Activated naive CD4-positive, alpha-beta T cell treated with anti-CD3 and anti-CD28 coated beads for 36 hours (primary cell): Measurements from ENCODE around the gene ELP6. TPM values are rescaled to one million over a fixed set of nuclear protein-coding genes. Genes with fewer than 3 reads are reported as not detected.
"Not testable (repeated sequence)": the region's sequence is repeated elsewhere in the genome, so short reads cannot be mapped to it uniquely, and the experiment has no call there.

Experiments used
- CTCF ChIA-PET: fragments of 350-600 bp; sonication (Branson Sonifier 250); formaldehyde crosslinking; loops from one replicate; lab custom pipeline; 2021; ENCODE audit warnings: antibody characterized with exemption; lab: Charles Lee
- DNase-seq: peaks from one replicate; pipeline ENCODE4 v3.0.0-alpha.2; 2020
- H3K27ac Mint-ChIP-seq: one replicate; pipeline ENCODE4 v1.8.0; 2021; ENCODE audit warnings: mild to moderate bottlenecking, mixed read lengths
- H3K27me3 Mint-ChIP-seq: one replicate; pipeline ENCODE4 v1.8.0; 2021; ENCODE audit warnings: low read depth, mixed read lengths
- H3K36me3 Mint-ChIP-seq: one replicate; pipeline ENCODE4 v1.8.0; 2021; ENCODE audit warnings: low read depth, mixed read lengths
- H3K4me1 Mint-ChIP-seq: one replicate; pipeline ENCODE4 v1.8.0; 2021; ENCODE audit warnings: low read depth, mixed read lengths
- H3K4me3 Mint-ChIP-seq: one replicate; pipeline ENCODE4 v1.8.0; 2021; ENCODE audit warnings: mild to moderate bottlenecking, moderate library complexity, mixed read lengths
- H3K9me3 Mint-ChIP-seq: one replicate; pipeline ENCODE4 v1.8.0; 2021; ENCODE audit warnings: mixed read lengths
- intact Hi-C: fragments of 100-400 bp; cut with micrococcal nuclease; formaldehyde crosslinking; loops from one replicate; pipeline ENCODE4 v1.15.1; 2023
- total RNA-seq, 2 experiments: library from RNA; stranded (reverse); gene quantifications; one replicate each; pipeline ENCODE4 v1.2.3, GENCODE V29; 2021

The ELP6 gene
- total RNA-seq, 2 experiments from 2014 or later = 32.7 to 33.1 TPM

GRCh38 chr3:47504113-47504512 lies 9.4 kb downstream of the ELP6 start:
- intact Hi-C loops = no loop called here
- H3K9me3 Mint-ChIP-seq = no peaks in the 10 kb centered on the region
- H3K27me3 Mint-ChIP-seq = no peaks in the 10 kb centered on the region
- H3K36me3 Mint-ChIP-seq = peaks cover 31% of the 10 kb centered on the region
- DNase-seq = no peak
- CTCF ChIA-PET = interaction anchor here (1.5 kb wide), 1 partner anchor 83 kb away, joined by 3 read pairs; no protein-coding TSS in a partner anchor
- H3K4me3 Mint-ChIP-seq = no peak overlapping the region
- H3K27ac Mint-ChIP-seq = no peak overlapping the region
- H3K4me1 Mint-ChIP-seq = no peaks in the 10 kb centered on the region

GRCh38 chr3:47503033-47503432 lies 10.5 kb downstream of the ELP6 start:
- Mint-ChIP-seq H3K4me3 (no peak overlapping the region), H3K27ac (no peak overlapping the region), H3K4me1 (no peaks in the 10 kb centered on the region), H3K9me3 (no peaks in the 10 kb centered on the region), H3K36me3 (peaks cover 37% of the 10 kb centered on the region), H3K27me3 (no peaks in the 10 kb centered on the region)
- DNase-seq = no peak
- CTCF ChIA-PET = interaction anchor here (1.4 kb wide), 1 partner anchor 19 kb away, joined by 3 read pairs; no protein-coding TSS in a partner anchor
- intact Hi-C loops = no loop called here

- H3K27me3 Mint-ChIP-seq = no peaks in the 10 kb centered on the region
- no peaks in the 10 kb centered on the region for H3K9me3 Mint-ChIP-seq
- intact Hi-C loops = no loop called here
- CTCF ChIA-PET = no interaction called here
- H3K27ac Mint-ChIP-seq = no peak overlapping the region
- no peak overlapping the region for H3K4me3 Mint-ChIP-seq
- H3K4me1 Mint-ChIP-seq = no peaks in the 10 kb centered on the region
- H3K36me3 Mint-ChIP-seq = peaks cover 35% of the 10 kb centered on the region
- DNase-seq = no peak
These were observed 16.6 kb downstream of the ELP6 start for GRCh38 chr3:47496892-47497291.

DNA sequence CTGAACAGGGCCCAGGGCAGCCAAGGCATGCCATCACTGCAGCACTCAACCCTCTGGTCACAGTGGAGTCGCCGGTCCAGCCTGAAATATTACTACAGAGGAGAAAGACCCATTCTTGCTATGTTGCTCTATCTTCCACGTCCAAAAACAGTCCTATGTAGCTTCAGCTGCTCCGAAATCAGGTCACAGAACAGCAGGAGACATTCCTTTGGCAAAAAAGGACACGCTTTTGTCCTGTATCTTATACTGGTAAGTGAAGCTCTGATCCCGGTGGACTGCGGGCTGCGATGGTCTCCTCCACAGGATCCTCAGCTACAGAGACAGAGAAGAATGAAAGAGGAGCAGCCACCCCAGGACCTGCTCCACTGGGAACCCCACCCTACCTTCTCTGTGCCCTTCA lies 17.6 kb downstream of the ELP6 start:
- no peaks in the 10 kb centered on the region for H3K4me1 Mint-ChIP-seq
- intact Hi-C loops = no loop called here

DNA sequence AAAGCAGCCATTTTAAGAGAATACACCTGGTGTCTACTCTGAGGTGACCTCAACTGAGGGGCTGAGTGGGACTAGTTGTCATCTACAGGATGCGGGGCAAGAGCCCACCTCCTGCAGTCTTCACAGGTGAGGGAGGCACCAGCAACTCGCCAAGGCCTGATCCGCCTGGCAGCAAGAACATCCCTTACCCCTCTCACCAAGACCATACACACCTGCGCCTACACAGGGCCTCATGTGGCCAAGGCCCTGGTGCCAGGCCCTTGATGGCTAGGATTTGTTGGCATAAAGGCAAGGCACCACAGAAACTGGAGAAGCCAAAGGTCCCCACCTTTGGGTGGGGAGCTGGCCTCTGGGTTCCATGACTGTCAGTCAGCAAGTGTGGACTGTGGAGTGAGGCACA lies 18.4 kb downstream of the ELP6 start:
- H3K27ac Mint-ChIP-seq = no peak overlapping the region
- no peaks in the 10 kb centered on the region for H3K9me3 Mint-ChIP-seq
- H3K4me3 Mint-ChIP-seq = no peak overlapping the region
- DNase-seq = no peak
- intact Hi-C loops = no loop called here
- no peaks in the 10 kb centered on the region for H3K27me3 Mint-ChIP-seq
- H3K4me1 Mint-ChIP-seq = no peaks in the 10 kb centered on the region
- H3K36me3 Mint-ChIP-seq = peaks cover 21% of the 10 kb centered on the region
- CTCF ChIA-PET = interaction anchor here (0.6 kb wide), 1 partner anchor 826 kb away, joined by 3 read pairs; no protein-coding TSS in a partner anchor

More for the DNA sequence above, 17.6 kb downstream of the ELP6 start:
- H3K9me3 Mint-ChIP-seq = no peaks in the 10 kb centered on the region
- no peak overlapping the region for H3K4me3 Mint-ChIP-seq
- H3K27ac Mint-ChIP-seq = no peak overlapping the region
- CTCF ChIA-PET = interaction anchor here (0.6 to 1.1 kb wide), 3 partner anchors 19 to 825 kb away, joined by 3 read pairs; no protein-coding TSS in a partner anchor
- peaks cover 27% of the 10 kb centered on the region for H3K36me3 Mint-ChIP-seq
- DNase-seq = no peak
- no peaks in the 10 kb centered on the region for H3K27me3 Mint-ChIP-seq

DNA sequence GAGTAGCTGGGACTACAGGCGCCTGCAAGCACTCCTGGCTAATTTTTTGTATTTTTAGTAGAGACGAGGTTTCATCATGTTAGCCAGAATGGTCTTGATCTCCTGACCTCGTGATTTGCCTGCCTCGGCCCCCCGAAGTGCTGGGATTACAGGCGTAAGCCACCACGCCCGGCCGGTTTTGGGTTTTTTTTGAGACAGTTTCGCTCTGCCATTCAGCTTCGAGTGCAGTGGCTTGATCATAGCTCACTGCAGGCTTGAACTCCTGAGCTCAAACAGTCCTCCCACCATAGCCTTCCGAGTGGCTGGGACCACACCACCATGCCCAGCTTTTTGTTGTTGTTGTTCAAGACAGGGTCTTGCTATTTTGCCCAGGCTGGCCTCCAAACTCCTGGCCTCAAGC lies 21.7 kb downstream of the ELP6 start:
- DNase-seq = no peak
- intact Hi-C loops = no loop called here
- Mint-ChIP-seq H3K9me3 (no peaks in the 10 kb centered on the region), H3K27me3 (no peaks in the 10 kb centered on the region), H3K27ac (no peak overlapping the region), H3K36me3 (peaks cover 7% of the 10 kb centered on the region), H3K4me3 (no peak overlapping the region), H3K4me1 (no peaks in the 10 kb centered on the region)
- CTCF ChIA-PET = interaction anchor here (0.6 to 0.7 kb wide), 2 partner anchors 41 to 166 kb away, joined by 3 read pairs; no protein-coding TSS in a partner anchor

GRCh38 chr3:47491186-47491585 lies 22.3 kb downstream of the ELP6 start:
- H3K36me3 Mint-ChIP-seq = peaks cover 4% of the 10 kb centered on the region
- intact Hi-C loops = no loop called here
- CTCF ChIA-PET = interaction anchor here (0.7 kb wide), 1 partner anchor 41 kb away, joined by 3 read pairs; no protein-coding TSS in a partner anchor
- H3K4me1 Mint-ChIP-seq = no peaks in the 10 kb centered on the region
- no peak for DNase-seq
- no peaks in the 10 kb centered on the region for H3K9me3 Mint-ChIP-seq
- H3K27me3 Mint-ChIP-seq = no peaks in the 10 kb centered on the region
- no peak overlapping the region for H3K27ac Mint-ChIP-seq
- no peak overlapping the region for H3K4me3 Mint-ChIP-seq

GRCh38 chr3:47487265-47487664 lies 26.2 kb downstream of the ELP6 start:
- no peaks in the 10 kb centered on the region for H3K9me3 Mint-ChIP-seq
- no peak overlapping the region for H3K4me3 Mint-ChIP-seq
- H3K4me1 Mint-ChIP-seq = no peaks in the 10 kb centered on the region
- no peak for DNase-seq
- H3K27ac Mint-ChIP-seq = no peak overlapping the region
- intact Hi-C loops = no loop called here
- no peaks in the 10 kb centered on the region for H3K27me3 Mint-ChIP-seq
- peaks cover 1% of the 10 kb centered on the region for H3K36me3 Mint-ChIP-seq
- CTCF ChIA-PET = interaction anchor here (1.6 kb wide), 1 partner anchor 11 kb away, joined by 6 read pairs; no protein-coding TSS in a partner anchor

- H3K27ac Mint-ChIP-seq = no peak overlapping the region
- CTCF ChIA-PET = interaction anchor here (0.8 kb wide), 1 partner anchor 10 kb away, joined by 7 read pairs; no protein-coding TSS in a partner anchor
- no peak overlapping the region for H3K4me3 Mint-ChIP-seq
- peaks cover 1% of the 10 kb centered on the region for H3K36me3 Mint-ChIP-seq
- no peaks in the 10 kb centered on the region for H3K9me3 Mint-ChIP-seq
- no peaks in the 10 kb centered on the region for H3K27me3 Mint-ChIP-seq
- intact Hi-C loops = no loop called here
- DNase-seq = no peak
- H3K4me1 Mint-ChIP-seq = no peaks in the 10 kb centered on the region
These were observed 27.7 kb downstream of the ELP6 start for GRCh38 chr3:47485812-47486211.

GRCh38 chr3:47482366-47482765 lies 31.1 kb downstream of the ELP6 start:
- H3K27me3 Mint-ChIP-seq = no peaks in the 10 kb centered on the region
- CTCF ChIA-PET = interaction anchor here (0.6 to 0.7 kb wide), 2 partner anchors 26 to 83 kb away, joined by 4 to 6 read pairs; no protein-coding TSS in a partner anchor
- intact Hi-C loops = no loop called here

GRCh38 chr3:47481763-47482162 lies 31.7 kb downstream of the ELP6 start:
- H3K36me3 Mint-ChIP-seq, H3K4me1 Mint-ChIP-seq, CTCF ChIA-PET, H3K9me3 Mint-ChIP-seq, DNase-seq, H3K27me3 Mint-ChIP-seq, H3K27ac Mint-ChIP-seq, H3K4me3 Mint-ChIP-seq, intact Hi-C loops: not testable (repeated sequence)

More at GRCh38 chr3:47482366-47482765, 31.1 kb downstream of the ELP6 start:
- no peaks in the 10 kb centered on the region for H3K9me3 Mint-ChIP-seq
- H3K4me1 Mint-ChIP-seq = no peaks in the 10 kb centered on the region
- no peak for DNase-seq
- no peak overlapping the region for H3K4me3 Mint-ChIP-seq
- H3K36me3 Mint-ChIP-seq = no peaks in the 10 kb centered on the region
- H3K27ac Mint-ChIP-seq = no peak overlapping the region

- intact Hi-C loops, H3K36me3 Mint-ChIP-seq, CTCF ChIA-PET, H3K27ac Mint-ChIP-seq, H3K4me3 Mint-ChIP-seq, H3K9me3 Mint-ChIP-seq, H3K27me3 Mint-ChIP-seq, DNase-seq, H3K4me1 Mint-ChIP-seq: not testable (repeated sequence)
These were observed 33.2 kb downstream of the ELP6 start for GRCh38 chr3:47480267-47480666.

DNA sequence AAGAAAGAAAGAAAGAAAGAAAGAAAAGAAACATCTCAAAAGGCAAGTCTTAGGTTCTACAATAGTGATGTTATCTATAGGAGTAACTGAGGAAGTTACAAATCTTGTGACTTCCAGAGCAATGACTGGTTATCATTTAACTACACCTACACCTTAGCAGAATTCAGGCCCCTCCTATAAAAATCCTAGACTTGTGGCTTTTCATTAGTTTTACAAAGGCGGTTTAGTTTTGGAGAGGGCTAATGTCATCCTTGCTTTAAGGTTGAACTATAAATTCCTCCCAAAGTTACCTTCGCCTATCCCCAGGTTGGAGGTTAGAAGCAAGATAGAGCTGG lies 33.7 kb downstream of the ELP6 start:
- H3K4me3 Mint-ChIP-seq = no peak overlapping the region
- peaks cover 15% of the 10 kb centered on the region for H3K4me1 Mint-ChIP-seq
- H3K27ac Mint-ChIP-seq = no peak overlapping the region
- DNase-seq = no peak
- intact Hi-C loops = loop anchor here (5.0 kb wide), 1 partner anchor 197 kb away; the partner anchor contains the start of genes KIF9 and KLHL18
- H3K27me3 Mint-ChIP-seq = no peaks in the 10 kb centered on the region
- no peaks in the 10 kb centered on the region for H3K36me3 Mint-ChIP-seq
- no peaks in the 10 kb centered on the region for H3K9me3 Mint-ChIP-seq
- CTCF ChIA-PET = no interaction called here
